Subcutaneous adipose tissue (tissue), 4 donors: ENCODE data around the gene SSR4. TPM values are rescaled to one million over a fixed set of nuclear protein-coding genes. Genes with fewer than 3 reads are reported as not detected.

Experiments used
- CTCF ChIP-seq: fragments of 450-650 bp; IDR thresholded peaks from one replicate; pipeline ENCODE4 v1.5.1; 2016; ENCODE audit warnings: low read depth, mild to moderate bottlenecking, control low read depth, antibody characterized with exemption, moderate library complexity
- total RNA-seq, 4 donors: library from RNA; depleted of rRNA; stranded (reverse); fragments of >200 nt; gene quantifications; one replicate each; pipeline ENCODE4 v1.1.0, GENCODE V29; 2016

Gene SSR4
- total RNA-seq, 4 donors from 2014 or later = 75.4 to 172 (median 140) TPM

- TF ChIP-seq CTCF = no peak
Observed at GRCh38 chrX:153818571-153819383, 24.3 kb downstream of the SSR4 start.

GRCh38 chrX:153819384-153820040 lies 25.0 kb downstream of the SSR4 start:
- no peak for TF ChIP-seq CTCF

DNA sequence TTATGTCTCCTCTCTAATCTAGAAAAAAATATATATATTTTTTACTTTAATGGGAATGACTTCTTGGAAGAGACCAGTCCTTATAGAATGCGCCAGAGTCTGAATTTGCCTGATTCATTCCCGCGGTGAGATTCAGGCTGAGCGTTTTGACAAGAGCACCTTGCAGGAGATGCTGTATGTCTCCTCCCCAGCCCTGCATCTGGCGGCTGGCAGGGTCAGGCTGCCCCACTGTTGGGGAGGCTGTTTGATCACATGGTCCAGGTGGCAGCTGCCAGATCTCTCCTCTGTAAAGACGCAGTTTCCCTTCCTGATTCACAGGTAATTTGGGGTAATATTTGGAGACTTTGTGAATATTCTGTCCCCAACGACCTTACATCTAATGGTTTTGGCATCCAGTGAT lies 26.1 kb downstream of the SSR4 start:
- no peak for TF ChIP-seq CTCF

DNA sequence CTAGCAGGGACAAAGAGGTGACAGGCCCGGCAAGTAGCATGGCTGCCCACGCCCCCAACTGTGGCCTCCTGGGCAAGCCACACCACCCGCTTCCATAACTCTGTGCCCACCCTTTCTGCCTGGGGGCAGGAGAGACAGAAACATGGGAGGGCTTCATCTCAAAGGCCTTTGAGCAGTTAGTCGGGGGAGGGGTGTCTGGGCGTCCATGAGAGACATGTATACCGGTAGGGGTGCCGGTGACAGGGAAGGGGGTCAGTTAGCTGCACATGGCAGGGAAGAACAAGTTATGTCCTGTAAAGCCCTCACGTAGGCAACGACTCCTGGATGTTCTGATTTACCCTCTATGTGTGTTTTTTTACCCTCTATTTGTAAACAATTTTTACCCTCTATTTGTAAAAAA lies 26.6 kb downstream of the SSR4 start:
- TF ChIP-seq CTCF = no peak

DNA sequence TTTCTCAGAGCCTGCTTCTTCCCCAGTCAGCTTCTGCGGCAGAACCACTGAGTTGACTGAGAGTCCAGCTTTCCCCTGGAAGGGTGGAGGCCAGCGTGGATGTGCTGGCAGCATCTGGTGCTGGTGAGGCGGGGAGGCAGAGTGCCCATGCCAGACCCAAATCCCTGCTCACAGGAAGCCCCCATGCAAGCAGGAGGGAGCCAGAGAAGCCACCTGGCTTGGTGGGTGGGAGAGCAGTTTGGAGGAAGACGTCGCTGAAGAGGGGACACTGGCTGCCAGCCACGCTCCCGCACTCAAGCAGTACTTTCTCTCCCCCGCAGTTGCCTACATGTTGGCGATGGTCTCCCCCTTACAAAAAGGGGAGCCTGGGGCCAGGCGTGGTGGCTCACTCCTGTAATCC lies 29.9 kb downstream of the SSR4 start:
- TF ChIP-seq CTCF = no peak

DNA sequence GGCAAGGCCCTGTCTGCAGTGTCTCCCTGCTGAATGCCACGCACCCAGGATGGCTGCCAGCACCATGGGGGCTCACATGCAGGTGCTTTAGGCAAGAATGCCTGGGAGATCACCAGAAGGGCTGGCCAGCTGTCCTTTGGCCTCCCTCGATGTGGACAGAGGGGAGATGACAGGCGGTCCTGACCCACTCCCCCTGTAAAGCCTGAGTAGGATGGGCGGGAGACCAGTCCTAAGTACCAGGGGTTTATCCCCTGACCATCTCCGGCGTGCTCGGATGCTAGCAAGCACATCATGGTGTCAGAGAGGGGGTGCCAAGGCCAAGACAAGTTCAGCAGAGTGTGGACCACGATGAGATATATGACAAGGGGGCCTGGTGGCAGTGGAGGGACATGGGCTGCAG lies 30.6 kb downstream of the SSR4 start:
- no peak for TF ChIP-seq CTCF

GRCh38 chrX:153827016-153827415 lies 32.5 kb downstream of the SSR4 start:
- TF ChIP-seq CTCF = no peak
